SK-N-MC (cell line): ENCODE measurements around the gene PTCH2.
A peak's percentile ranks its signal among the peaks of the same experiment; 100 is the strongest.
"Not testable (repeated sequence)": the region's sequence is repeated elsewhere in the genome, so short reads cannot be mapped to it uniquely, and the experiment has no call there.

Experiments used
- DNase-seq: peaks from one replicate; pipeline ENCODE4 v3.0.0-alpha.2; 2011; ENCODE audit warnings: low read depth, low spot score
- H3K27ac ChIP-seq: fragments of 200-600 bp; sonication (generic); 2 replicates; pipeline ENCODE4 v1.5.1; 2016; ENCODE audit warnings: mixed run types
- H3K36me3 ChIP-seq: fragments of 200-600 bp; sonication (generic); 2 replicates; pipeline ENCODE4 v1.6.1; 2017; ENCODE audit warnings: antibody characterized with exemption, low read length, mixed read lengths; ENCODE audit not compliant: insufficient read depth
- H3K4me3 ChIP-seq: fragments of 200-600 bp; sonication (generic); 2 replicates; pipeline ENCODE4 v1.5.1; 2016
- H3K9ac ChIP-seq: fragments of 200-600 bp; sonication (generic); 2 replicates; pipeline ENCODE4 v1.8.0; 2017; ENCODE audit warnings: mixed run types, mixed read lengths; ENCODE audit not compliant: insufficient read length
- H3K9me3 ChIP-seq: fragments of 200-600 bp; sonication (generic); 2 replicates; pipeline ENCODE4 v1.6.1; 2017; ENCODE audit warnings: low read depth, mild to moderate bottlenecking, antibody characterized with exemption, low read length, moderate library complexity, mixed read lengths
- EZH2 ChIP-seq: fragments of 200-600 bp; sonication (generic); IDR thresholded peaks from one replicate; pipeline ENCODE4 v1.6.1; 2017; ENCODE audit warnings: antibody characterized with exemption
- FOXP2 ChIP-seq: optimal IDR thresholded peaks from 2 replicates; pipeline ENCODE3; 2011; ENCODE audit warnings: mild to moderate bottlenecking, moderate library complexity; ENCODE audit not compliant: insufficient read depth; ENCODE audit errors: extremely low read length, control extremely low read depth
- POLR2AphosphoS5 ChIP-seq: IDR thresholded peaks from 2 replicates; pipeline ENCODE4 v1.6.1; 2012; ENCODE audit warnings: mild to moderate bottlenecking, low read depth, low read length, borderline replicate concordance

Gene PTCH2

GRCh38 chr1:44803312-44804095 is 39.5 kb downstream of the PTCH2 start:
- TF ChIP-seq EZH2 (no peak), FOXP2 (no peak), POLR2AphosphoS5 (no peak)
- Histone ChIP-seq H3K9ac (no peak overlapping the region), H3K9me3 (no peaks in the 10 kb centered on the region), H3K4me3 (no peak overlapping the region), H3K27ac (no peak overlapping the region), H3K36me3 (no peaks in the 10 kb centered on the region; the same call in 1 of the 2 replicates)
- DNase-seq: no peak

GRCh38 chr1:44803062-44803311 is 40.1 kb downstream of the PTCH2 start:
- Histone ChIP-seq H3K9ac (no peak overlapping the region), H3K4me3 (no peak overlapping the region), H3K27ac (no peak overlapping the region), H3K9me3 (no peaks in the 10 kb centered on the region), H3K36me3 (no peaks in the 10 kb centered on the region; the same call in 1 of the 2 replicates)
- DNase-seq: no peak
- no peak for TF ChIP-seq POLR2AphosphoS5
- TF ChIP-seq FOXP2: no peak
- TF ChIP-seq EZH2: no peak

- Histone ChIP-seq H3K9me3 (no peaks in the 10 kb centered on the region), H3K27ac (no peak overlapping the region), H3K4me3 (no peak overlapping the region), H3K9ac (no peak overlapping the region), H3K36me3 (no peaks in the 10 kb centered on the region; the same call in 1 of the 2 replicates)
- DNase-seq: no peak
- TF ChIP-seq FOXP2 (no peak), EZH2 (no peak), POLR2AphosphoS5 (no peak)
These were observed 40.6 kb downstream of the PTCH2 start for GRCh38 chr1:44802306-44803061.

GRCh38 chr1:44801491-44802305 is 41.4 kb downstream of the PTCH2 start:
- TF ChIP-seq POLR2AphosphoS5: no peak
- TF ChIP-seq EZH2: no peak
- no peak for TF ChIP-seq FOXP2
- DNase-seq: no peak
- no peak overlapping the region for H3K4me3 ChIP-seq
- no peak overlapping the region for H3K27ac ChIP-seq
- no peak overlapping the region for H3K9ac ChIP-seq
- no peaks in the 10 kb centered on the region; the same call in 1 of the 2 replicates for H3K36me3 ChIP-seq
- H3K9me3 ChIP-seq: no peaks in the 10 kb centered on the region

- peak within 1 kb of the TSS; percentile 82 for H3K9ac ChIP-seq
- peak; percentile 76 for DNase-seq
- peak within 1 kb of the TSS; percentile 94 for H3K4me3 ChIP-seq
- no peaks in the 10 kb centered on the region for H3K9me3 ChIP-seq
- peak within 1 kb of the TSS; percentile 73 for H3K27ac ChIP-seq
- H3K36me3 ChIP-seq: no peaks in the 10 kb centered on the region; the same call in 1 of the 2 replicates
- TF ChIP-seq POLR2AphosphoS5: peak; percentile 84
- TF ChIP-seq FOXP2: no peak
- no peak for TF ChIP-seq EZH2
These were observed 43.1 kb downstream of the PTCH2 start, which contains the start of gene PLK3 for GRCh38 chr1:44799770-44800584. Gene PLK3, plus strand, starts transcription at chr1:44800377. Its CDS starts 87 bp downstream, at chr1:44800464.

- Histone ChIP-seq H3K36me3 (no peaks in the 10 kb centered on the region), H3K4me3 (no peak overlapping the region), H3K9ac (no peak overlapping the region), H3K9me3 (no peaks in the 10 kb centered on the region), H3K27ac (no peak overlapping the region)
- TF ChIP-seq EZH2: no peak
- TF ChIP-seq POLR2AphosphoS5: no peak
- TF ChIP-seq FOXP2: no peak
- no peak for DNase-seq
These were observed 44.3 kb downstream of the PTCH2 start for GRCh38 chr1:44798481-44799365.

GRCh38 chr1:44797886-44798285 is 45.2 kb downstream of the PTCH2 start:
- DNase-seq, H3K27ac ChIP-seq, H3K9ac ChIP-seq, H3K9me3 ChIP-seq, H3K36me3 ChIP-seq, H3K4me3 ChIP-seq: not testable (repeated sequence)
